Measurements from ENCODE around the gene COX7B.
"Not testable (repeated sequence)": the region's sequence is repeated elsewhere in the genome, so short reads cannot be mapped to it uniquely, and the experiment has no call there.

COX7B gene

GRCh38 chrX:77938083-77938680, 38.9 kb downstream of the COX7B start:
- Histone ChIP-seq H3K27ac (ENCODE audit: low read depth in 2 of 2, low read length in 2 of 2) (no peak overlapping the region), H3K9ac (ENCODE audit: low read depth in 1 of 2, low read length in 2 of 2) (no peak overlapping the region), H3K36me3 (ENCODE audit: control insufficient read depth in 2 of 2, insufficient read depth in 2 of 2, low read length in 2 of 2) (no peaks in the 10 kb centered on the region), H3K9me3 (ENCODE audit: control insufficient read depth in 2 of 2, low read length in 2 of 2) (no peaks in the 10 kb centered on the region), H3K4me3 (ENCODE audit: low read length in 2 of 2) (no peak overlapping the region), H3K27me3 (ENCODE audit: control insufficient read depth in 2 of 2, insufficient read depth in 2 of 2, low read length in 2 of 2) (no peaks in the 10 kb centered on the region), H3K4me1 (ENCODE audit: control insufficient read depth in 2 of 2, insufficient read depth in 2 of 2, low read length in 2 of 2) (no peaks in the 10 kb centered on the region)

GRCh38 chrX:77945031-77945430, 45.8 kb downstream of the COX7B start:
- H3K27me3 ChIP-seq (ENCODE audit: control insufficient read depth in 2 of 2, insufficient read depth in 2 of 2, low read length in 2 of 2); H3K9ac ChIP-seq (ENCODE audit: low read depth in 1 of 2, low read length in 2 of 2): not testable (repeated sequence)

GRCh38 chrX:77945910-77946545, 46.8 kb downstream of the COX7B start:
- H3K27me3 ChIP-seq (ENCODE audit: control insufficient read depth in 2 of 2, insufficient read depth in 2 of 2, low read length in 2 of 2), result no peaks in the 10 kb centered on the region
- no peaks in the 10 kb centered on the region for H3K4me1 ChIP-seq (ENCODE audit: control insufficient read depth in 2 of 2, insufficient read depth in 2 of 2, low read length in 2 of 2)
- H3K36me3 ChIP-seq (ENCODE audit: control insufficient read depth in 2 of 2, insufficient read depth in 2 of 2, low read length in 2 of 2), result no peaks in the 10 kb centered on the region
- no peak overlapping the region for H3K4me3 ChIP-seq (ENCODE audit: low read length in 2 of 2)
- no peak overlapping the region for H3K27ac ChIP-seq (ENCODE audit: low read depth in 2 of 2, low read length in 2 of 2)
- H3K9me3 ChIP-seq (ENCODE audit: control insufficient read depth in 2 of 2, low read length in 2 of 2), result no peaks in the 10 kb centered on the region
- no peak overlapping the region for H3K9ac ChIP-seq (ENCODE audit: low read depth in 1 of 2, low read length in 2 of 2)

More at GRCh38 chrX:77945031-77945430, 45.8 kb downstream of the COX7B start:
- H3K9me3 ChIP-seq (ENCODE audit: control insufficient read depth in 2 of 2, low read length in 2 of 2); H3K4me1 ChIP-seq (ENCODE audit: control insufficient read depth in 2 of 2, insufficient read depth in 2 of 2, low read length in 2 of 2); H3K4me3 ChIP-seq (ENCODE audit: low read length in 2 of 2); H3K27ac ChIP-seq (ENCODE audit: low read depth in 2 of 2, low read length in 2 of 2); H3K36me3 ChIP-seq (ENCODE audit: control insufficient read depth in 2 of 2, insufficient read depth in 2 of 2, low read length in 2 of 2): not testable (repeated sequence)

- no peak overlapping the region for H3K4me3 ChIP-seq (ENCODE audit: low read length in 2 of 2)
- no peak overlapping the region for H3K9ac ChIP-seq (ENCODE audit: low read depth in 1 of 2, low read length in 2 of 2)
- H3K36me3 ChIP-seq (ENCODE audit: control insufficient read depth in 2 of 2, insufficient read depth in 2 of 2, low read length in 2 of 2), result no peaks in the 10 kb centered on the region
- no peaks in the 10 kb centered on the region for H3K27me3 ChIP-seq (ENCODE audit: control insufficient read depth in 2 of 2, insufficient read depth in 2 of 2, low read length in 2 of 2)
- no peaks in the 10 kb centered on the region for H3K9me3 ChIP-seq (ENCODE audit: control insufficient read depth in 2 of 2, low read length in 2 of 2)
- no peak overlapping the region for H3K27ac ChIP-seq (ENCODE audit: low read depth in 2 of 2, low read length in 2 of 2)
- no peaks in the 10 kb centered on the region for H3K4me1 ChIP-seq (ENCODE audit: control insufficient read depth in 2 of 2, insufficient read depth in 2 of 2, low read length in 2 of 2)
Observed at GRCh38 chrX:77946571-77946970, 47.3 kb downstream of the COX7B start.

GRCh38 chrX:77949840-77950239, 50.6 kb downstream of the COX7B start:
- no peak overlapping the region for H3K4me3 ChIP-seq (ENCODE audit: low read length in 2 of 2)
- H3K27me3 ChIP-seq (ENCODE audit: control insufficient read depth in 2 of 2, insufficient read depth in 2 of 2, low read length in 2 of 2), result no peaks in the 10 kb centered on the region
- H3K27ac ChIP-seq (ENCODE audit: low read depth in 2 of 2, low read length in 2 of 2), result no peak overlapping the region
- no peaks in the 10 kb centered on the region for H3K9me3 ChIP-seq (ENCODE audit: control insufficient read depth in 2 of 2, low read length in 2 of 2)
- H3K9ac ChIP-seq (ENCODE audit: low read depth in 1 of 2, low read length in 2 of 2), result no peak overlapping the region
- H3K4me1 ChIP-seq (ENCODE audit: control insufficient read depth in 2 of 2, insufficient read depth in 2 of 2, low read length in 2 of 2), result no peaks in the 10 kb centered on the region
- no peaks in the 10 kb centered on the region for H3K36me3 ChIP-seq (ENCODE audit: control insufficient read depth in 2 of 2, insufficient read depth in 2 of 2, low read length in 2 of 2)

GRCh38 chrX:77952173-77952572, 52.9 kb downstream of the COX7B start:
- no peaks in the 10 kb centered on the region for H3K9me3 ChIP-seq (ENCODE audit: control insufficient read depth in 2 of 2, low read length in 2 of 2)
- no peaks in the 10 kb centered on the region for H3K27me3 ChIP-seq (ENCODE audit: control insufficient read depth in 2 of 2, insufficient read depth in 2 of 2, low read length in 2 of 2)
- no peaks in the 10 kb centered on the region for H3K36me3 ChIP-seq (ENCODE audit: control insufficient read depth in 2 of 2, insufficient read depth in 2 of 2, low read length in 2 of 2)
- no peaks in the 10 kb centered on the region for H3K4me1 ChIP-seq (ENCODE audit: control insufficient read depth in 2 of 2, insufficient read depth in 2 of 2, low read length in 2 of 2)
- no peak overlapping the region for H3K27ac ChIP-seq (ENCODE audit: low read depth in 2 of 2, low read length in 2 of 2)
- H3K9ac ChIP-seq (ENCODE audit: low read depth in 1 of 2, low read length in 2 of 2), result no peak overlapping the region
- no peak overlapping the region for H3K4me3 ChIP-seq (ENCODE audit: low read length in 2 of 2)

- H3K4me3 ChIP-seq (ENCODE audit: low read length in 2 of 2), result no peak overlapping the region
- H3K9me3 ChIP-seq (ENCODE audit: control insufficient read depth in 2 of 2, low read length in 2 of 2), result no peaks in the 10 kb centered on the region
- no peaks in the 10 kb centered on the region for H3K27me3 ChIP-seq (ENCODE audit: control insufficient read depth in 2 of 2, insufficient read depth in 2 of 2, low read length in 2 of 2)
- no peak overlapping the region for H3K9ac ChIP-seq (ENCODE audit: low read depth in 1 of 2, low read length in 2 of 2)
- no peaks in the 10 kb centered on the region for H3K36me3 ChIP-seq (ENCODE audit: control insufficient read depth in 2 of 2, insufficient read depth in 2 of 2, low read length in 2 of 2)
- H3K27ac ChIP-seq (ENCODE audit: low read depth in 2 of 2, low read length in 2 of 2), result no peak overlapping the region
- H3K4me1 ChIP-seq (ENCODE audit: control insufficient read depth in 2 of 2, insufficient read depth in 2 of 2, low read length in 2 of 2), result no peaks in the 10 kb centered on the region
Observed at GRCh38 chrX:77953302-77953701, 54.0 kb downstream of the COX7B start.

GRCh38 chrX:77953708-77954107, 54.4 kb downstream of the COX7B start:
- H3K4me3 ChIP-seq (ENCODE audit: low read length in 2 of 2), result no peak overlapping the region
- no peaks in the 10 kb centered on the region for H3K36me3 ChIP-seq (ENCODE audit: control insufficient read depth in 2 of 2, insufficient read depth in 2 of 2, low read length in 2 of 2)
- no peaks in the 10 kb centered on the region for H3K27me3 ChIP-seq (ENCODE audit: control insufficient read depth in 2 of 2, insufficient read depth in 2 of 2, low read length in 2 of 2)
- no peak overlapping the region for H3K27ac ChIP-seq (ENCODE audit: low read depth in 2 of 2, low read length in 2 of 2)
- H3K9ac ChIP-seq (ENCODE audit: low read depth in 1 of 2, low read length in 2 of 2), result no peak overlapping the region
- no peaks in the 10 kb centered on the region for H3K9me3 ChIP-seq (ENCODE audit: control insufficient read depth in 2 of 2, low read length in 2 of 2)
- H3K4me1 ChIP-seq (ENCODE audit: control insufficient read depth in 2 of 2, insufficient read depth in 2 of 2, low read length in 2 of 2), result no peaks in the 10 kb centered on the region
